Right lobe of liver (tissue), 6 donors: ENCODE results near the gene ATAT1. TPM values are rescaled to one million over a fixed set of nuclear protein-coding genes. Genes with fewer than 3 reads are reported as not detected.
A peak's percentile ranks its signal among the peaks of the same experiment; 100 is the strongest.

Experiments used
- ATAC-seq, 4 donors: fragments of 200-7000 bp; cut with Tn5 transposase; one replicate each; pipeline ENCODE4 v1.9.1; 2020; ENCODE audit warnings: mild to moderate bottlenecking in 4 of 4, moderate library complexity in 4 of 4
- DNase-seq, 3 donors: peaks; one replicate each; pipeline ENCODE4 v3.0.0-alpha.2; 2020
- H3K27ac ChIP-seq, 3 donors: fragments of 200-600 bp; one replicate each; pipeline ENCODE4 v1.8.0; 2022
- H3K27me3 ChIP-seq, 2 donors: fragments of 200-600 bp; one replicate each; pipeline ENCODE4 v1.8.0; 2022
- H3K36me3 ChIP-seq, 4 donors: fragments of 200-600 bp; sonication (generic) in 1 of 4; one replicate each; pipeline versions ENCODE4 v1.5.1 to v1.8.0; 2017 to 2022; ENCODE audit warnings: control low read depth in 1 of 4
- H3K4me1 ChIP-seq, 4 donors: fragments of 200-600 bp; sonication (generic) in 1 of 4; one replicate each; pipeline versions ENCODE4 v1.5.1 to v1.8.0; 2017 to 2022; ENCODE audit warnings: control low read depth in 1 of 4
- H3K4me3 ChIP-seq, 3 donors: fragments of 200-600 bp; one replicate each; pipeline ENCODE4 v1.8.0; 2022
- H3K9me3 ChIP-seq, 4 donors: fragments of 200-600 bp; sonication (generic) in 1 of 4; one replicate each; pipeline versions ENCODE4 v1.5.1 to v1.8.0; 2017 to 2022; ENCODE audit warnings: control low read depth in 1 of 4
- POLR2A ChIP-seq: fragments of 450-650 bp; IDR thresholded peaks from one replicate; pipeline ENCODE4 v1.6.1; 2017; ENCODE audit warnings: antibody characterized with exemption, mild to moderate bottlenecking
- WGBS: methylation state at CpG from one replicate; pipeline ENCODE4 v1.1.6; 2018; ENCODE audit warnings: low coverage, low lambda C conversion rate; ENCODE audit not compliant: insufficient coverage; ENCODE audit errors: missing lambda C conversion rate; 5-methylcytosine and 5-hydroxymethylcytosine counted together
- intact Hi-C, 2 donors: fragments of 100-400 bp; cut with DNase I; formaldehyde crosslinking; loops; one replicate each; pipeline versions ENCODE4 v1.11.2 to v1.14.1; 2022
- total RNA-seq, 6 experiments: library from RNA; depleted of rRNA in 2 of 6; stranded (reverse); fragments of >200 nt in 2 of 6; fragmentation: NEBNext Ultra II Directional in 3 of 6; extraction: Animal tissue kit (Norgen Biotek cat#: 25700) in 3 of 6; gene quantifications; one replicate each; pipeline versions ENCODE4 v1.1.0 to v1.2.4, GENCODE V29; 2016 to 2023
- TF ChIP-seq, protein P1 (sequence below), 4 donors: fragments of 200-600 bp in 3 of 4; fragments of 450-650 bp in 1 of 4; IDR thresholded peaks; one replicate each; pipeline versions ENCODE4 v1.5.1 to v1.8.0; 2016 to 2022; ENCODE audit warnings: antibody characterized with exemption in 4 of 4, mild to moderate bottlenecking in 2 of 4
- donor health status: DM: no; HTN: yes; CAD: no.
- donor health status: DM: no; HTN: no; CAD: no.
- donor health status: DM: no; HTN: no; CAD: no.
- donor health status: DM: no; HTN: yes; CAD: no.
- donor health status: DM: no; HTN: yes; CAD: no.

The ATAT1 gene
- total RNA-seq, 6 experiments from 2014 or later, result 2.4 to 6.6 (median 4.4) TPM

DNA sequence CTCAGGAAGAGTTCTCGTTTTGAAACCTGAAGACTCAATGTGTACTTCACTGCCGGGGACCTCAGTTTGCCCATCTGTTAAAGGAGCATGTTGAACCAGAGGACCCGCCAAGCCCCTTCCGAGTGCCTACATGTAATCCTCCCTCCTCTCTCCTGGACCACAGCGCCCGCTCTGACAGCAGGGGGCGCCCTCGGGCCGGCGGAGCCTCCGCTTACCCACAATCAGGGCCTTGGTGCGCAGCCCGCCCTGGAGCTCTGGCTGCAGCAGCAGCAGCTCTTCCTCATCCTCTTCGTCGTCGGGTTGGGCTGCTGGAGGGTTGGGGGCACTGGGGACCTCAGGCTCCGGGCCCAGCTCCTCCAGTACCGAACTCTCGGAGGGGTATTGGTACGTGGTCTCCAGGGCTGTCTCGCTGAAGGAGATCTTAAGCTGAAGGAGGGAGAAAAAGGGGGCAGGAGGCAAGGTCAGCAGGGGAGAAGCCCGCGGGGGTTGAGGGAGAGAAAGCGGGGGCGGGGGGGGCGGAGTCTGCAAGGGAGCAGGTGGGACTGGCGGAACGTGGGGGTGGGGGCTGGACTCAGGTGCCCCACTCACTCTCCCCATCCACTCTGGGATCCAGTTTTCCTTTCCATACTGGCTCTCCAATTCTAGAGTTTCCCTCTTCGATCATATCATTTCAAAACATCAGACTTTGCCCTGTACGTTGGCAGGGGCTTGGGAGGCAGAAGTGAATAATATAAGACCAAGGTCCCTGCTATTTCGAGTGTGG is 52.5 kb downstream of the ATAT1 start:
- intact Hi-C loops, result loop anchor here (2.0 to 10.0 kb wide), 3 partner anchors 44 to 194 kb away; partner anchors contain the start of genes ATAT1 (in 1 of the 2) and HLA-E (in 1 of the 2)
- peaks cover 0 to 17% (median 5%) of the 10 kb centered on the region in 4 donors for H3K36me3 ChIP-seq
- TF ChIP-seq, protein P1, sequence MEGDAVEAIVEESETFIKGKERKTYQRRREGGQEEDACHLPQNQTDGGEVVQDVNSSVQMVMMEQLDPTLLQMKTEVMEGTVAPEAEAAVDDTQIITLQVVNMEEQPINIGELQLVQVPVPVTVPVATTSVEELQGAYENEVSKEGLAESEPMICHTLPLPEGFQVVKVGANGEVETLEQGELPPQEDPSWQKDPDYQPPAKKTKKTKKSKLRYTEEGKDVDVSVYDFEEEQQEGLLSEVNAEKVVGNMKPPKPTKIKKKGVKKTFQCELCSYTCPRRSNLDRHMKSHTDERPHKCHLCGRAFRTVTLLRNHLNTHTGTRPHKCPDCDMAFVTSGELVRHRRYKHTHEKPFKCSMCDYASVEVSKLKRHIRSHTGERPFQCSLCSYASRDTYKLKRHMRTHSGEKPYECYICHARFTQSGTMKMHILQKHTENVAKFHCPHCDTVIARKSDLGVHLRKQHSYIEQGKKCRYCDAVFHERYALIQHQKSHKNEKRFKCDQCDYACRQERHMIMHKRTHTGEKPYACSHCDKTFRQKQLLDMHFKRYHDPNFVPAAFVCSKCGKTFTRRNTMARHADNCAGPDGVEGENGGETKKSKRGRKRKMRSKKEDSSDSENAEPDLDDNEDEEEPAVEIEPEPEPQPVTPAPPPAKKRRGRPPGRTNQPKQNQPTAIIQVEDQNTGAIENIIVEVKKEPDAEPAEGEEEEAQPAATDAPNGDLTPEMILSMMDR (IDR thresholded peaks at IDR 0.05), result peak; percentile 95 to 99 (median 97)
- peak; percentile 36 for TF ChIP-seq POLR2A

DNA sequence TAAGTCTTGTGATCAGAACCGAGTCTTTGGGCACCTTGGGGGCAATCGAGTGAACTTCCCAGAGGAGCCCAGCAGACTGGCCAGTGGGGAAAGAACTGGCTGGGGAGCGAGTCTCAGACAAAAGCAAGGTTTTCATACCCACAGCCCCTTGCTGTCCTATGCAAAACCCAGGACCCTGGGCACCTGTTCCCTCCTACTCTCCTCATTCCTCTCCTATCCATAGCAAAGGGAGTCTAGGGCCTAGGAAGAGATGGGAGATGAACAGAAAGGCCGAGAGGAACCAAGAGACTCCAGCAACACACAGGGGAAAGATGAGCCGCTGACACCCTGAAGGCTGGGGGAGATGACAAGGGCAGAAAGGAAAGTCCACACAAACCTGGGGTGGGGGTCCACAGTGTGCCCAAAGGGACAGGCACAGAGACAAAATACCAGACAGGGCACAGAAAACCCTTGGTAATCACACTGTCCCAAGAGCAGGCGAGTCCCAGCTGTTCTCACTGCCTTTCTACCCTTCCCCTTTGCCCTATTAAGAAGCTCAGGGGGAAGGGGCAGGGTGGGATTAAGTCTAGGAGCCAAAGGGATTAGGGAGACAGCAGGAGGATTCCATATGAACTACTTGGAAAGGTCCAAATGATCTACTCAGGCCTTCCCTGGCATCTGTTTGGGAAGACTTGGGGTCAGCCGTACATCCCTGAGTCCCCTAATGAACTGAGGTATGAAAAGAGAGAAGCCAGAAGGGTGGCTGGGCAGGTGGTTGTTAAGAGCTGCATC is 53.3 kb downstream of the ATAT1 start:
- peak in 1 of 3 donors; percentile 27 for DNase-seq
- Histone ChIP-seq H3K4me3 (peak overlapping the region; percentile 8 to 34 (median 24)), H3K27me3 (no peaks in the 10 kb centered on the region), H3K27ac (peak overlapping the region; percentile 60 to 94 (median 84)), H3K36me3 (peaks cover 0 to 17% (median 5%) of the 10 kb centered on the region in 4 donors), H3K9me3 (no peaks in the 10 kb centered on the region), H3K4me1 (peaks cover 0 to 67% (median 30%) of the 10 kb centered on the region in 4 donors)
- 27% methylated on average over 7 of the region's 7 CpGs for WGBS
- ATAC-seq, result peak in 1 of 4 donors; percentile 0
- intact Hi-C loops, result loop anchor here (2.0 to 10.0 kb wide), 4 partner anchors 43 to 195 kb away; partner anchors contain the start of genes ATAT1 (in 1 of the 2) and HLA-E (in 1 of the 2)
- TF ChIP-seq POLR2A, result no peak
- TF ChIP-seq, protein P1 (IDR thresholded peaks at IDR 0.05), result no peak

More for the DNA sequence above, 52.5 kb downstream of the ATAT1 start:
- no peaks in the 10 kb centered on the region for H3K27me3 ChIP-seq
- H3K9me3 ChIP-seq, result no peaks in the 10 kb centered on the region
- DNase-seq (peak; percentile 91 to 93 (median 92)), ATAC-seq (peak; percentile 75 to 85 (median 82))
- 3% methylated on average over 23 of the region's 31 CpGs for WGBS
- peaks cover 0 to 67% (median 28%) of the 10 kb centered on the region in 4 donors for H3K4me1 ChIP-seq
- H3K4me3 ChIP-seq, result peak overlapping the region; percentile 24 to 34 (median 26)
- H3K27ac ChIP-seq, result peak overlapping the region; percentile 60 to 94 (median 84)

DNA sequence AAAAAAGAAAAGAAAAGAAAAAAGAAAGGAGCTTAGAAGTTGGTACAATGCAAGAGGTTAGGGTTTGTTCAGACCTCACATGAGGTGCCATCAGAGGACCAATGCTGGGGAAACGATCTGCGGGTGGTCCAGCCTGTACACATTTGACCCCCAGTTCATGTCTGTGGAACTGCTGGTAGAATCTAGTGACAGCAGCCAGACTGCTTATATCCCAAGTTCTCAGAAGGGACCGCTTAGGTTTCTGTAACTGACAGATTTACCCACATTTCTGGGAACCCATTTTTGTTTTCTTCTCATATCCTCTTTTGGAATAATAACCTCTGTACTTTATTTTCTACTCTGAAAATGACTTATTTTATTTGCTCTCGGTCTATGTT is 55.1 kb downstream of the ATAT1 start:
- peaks cover 0 to 12% (median 4%) of the 10 kb centered on the region in 4 donors for H3K36me3 ChIP-seq
- H3K9me3 ChIP-seq, result no peaks in the 10 kb centered on the region
- 53% methylated on average over 4 of the region's 4 CpGs for WGBS
- no peaks in the 10 kb centered on the region for H3K27me3 ChIP-seq
- intact Hi-C loops, result loop anchor here in 1 of 2 donors (2.0 kb wide), 1 partner anchor 47 kb away; no protein-coding TSS in a partner anchor
- peaks cover 0 to 64% (median 35%) of the 10 kb centered on the region in 4 donors for H3K4me1 ChIP-seq
- peak overlapping the region in 2 of 3 donors; percentile 70 to 75 for H3K4me3 ChIP-seq
- DNase-seq, result peak in 1 of 3 donors; percentile 14
- H3K27ac ChIP-seq, result peak overlapping the region; percentile 87 to 96 (median 89)
- TF ChIP-seq, protein P1 (IDR thresholded peaks at IDR 0.05), result no peak
- TF ChIP-seq POLR2A, result no peak
- no peak for ATAC-seq
